Measurements from ENCODE around the gene GNMT.
A peak's percentile ranks its signal among the peaks of the same experiment; 100 is the strongest.
"Not testable (repeated sequence)": the region's sequence is repeated elsewhere in the genome, so short reads cannot be mapped to it uniquely, and the experiment has no call there.

The GNMT gene

GRCh38 chr6:42941356-42941755, 19.2 kb upstream of the GNMT start:
- H3K9me3 ChIP-seq (ENCODE audit: control insufficient read depth in 2 of 2, low read length in 2 of 2); H3K27me3 ChIP-seq (ENCODE audit: control insufficient read depth in 2 of 2, insufficient read depth in 2 of 2, low read length in 2 of 2); H3K4me1 ChIP-seq (ENCODE audit: control insufficient read depth in 2 of 2, insufficient read depth in 2 of 2, low read length in 2 of 2); H3K27ac ChIP-seq (ENCODE audit: low read depth in 2 of 2, low read length in 2 of 2); H3K9ac ChIP-seq (ENCODE audit: low read depth in 1 of 2, low read length in 2 of 2); H3K4me3 ChIP-seq (ENCODE audit: low read length in 2 of 2): not testable (repeated sequence)
- H3K36me3 ChIP-seq (ENCODE audit: control insufficient read depth in 2 of 2, insufficient read depth in 2 of 2, low read length in 2 of 2), result peaks cover 31 to 38% of the 10 kb centered on the region in 2 donors

- H3K27ac ChIP-seq (ENCODE audit: low read depth in 2 of 2, low read length in 2 of 2), result no peak overlapping the region
- H3K9ac ChIP-seq (ENCODE audit: low read depth in 1 of 2, low read length in 2 of 2), result no peak overlapping the region
- H3K27me3 ChIP-seq (ENCODE audit: control insufficient read depth in 2 of 2, insufficient read depth in 2 of 2, low read length in 2 of 2), result no peaks in the 10 kb centered on the region
- H3K4me1 ChIP-seq (ENCODE audit: control insufficient read depth in 2 of 2, insufficient read depth in 2 of 2, low read length in 2 of 2), result no peaks in the 10 kb centered on the region
- H3K36me3 ChIP-seq (ENCODE audit: control insufficient read depth in 2 of 2, insufficient read depth in 2 of 2, low read length in 2 of 2), result peaks cover 24 to 30% of the 10 kb centered on the region in 2 donors
- H3K9me3 ChIP-seq (ENCODE audit: control insufficient read depth in 2 of 2, low read length in 2 of 2), result no peaks in the 10 kb centered on the region
- no peak overlapping the region for H3K4me3 ChIP-seq (ENCODE audit: low read length in 2 of 2)
Measured at GRCh38 chr6:42942444-42942843, 18.1 kb upstream of the GNMT start.

- Histone ChIP-seq H3K9ac (ENCODE audit: low read depth in 1 of 2, low read length in 2 of 2) (no peak overlapping the region), H3K4me1 (ENCODE audit: control insufficient read depth in 2 of 2, insufficient read depth in 2 of 2, low read length in 2 of 2) (no peaks in the 10 kb centered on the region), H3K27me3 (ENCODE audit: control insufficient read depth in 2 of 2, insufficient read depth in 2 of 2, low read length in 2 of 2) (no peaks in the 10 kb centered on the region), H3K36me3 (ENCODE audit: control insufficient read depth in 2 of 2, insufficient read depth in 2 of 2, low read length in 2 of 2) (peaks cover 0 to 4% of the 10 kb centered on the region in 2 donors), H3K4me3 (ENCODE audit: low read length in 2 of 2) (no peak overlapping the region), H3K27ac (ENCODE audit: low read depth in 2 of 2, low read length in 2 of 2) (no peak overlapping the region), H3K9me3 (ENCODE audit: control insufficient read depth in 2 of 2, low read length in 2 of 2) (no peaks in the 10 kb centered on the region)
Measured at GRCh38 chr6:42947950-42948349, 12.6 kb upstream of the GNMT start.

- no peaks in the 10 kb centered on the region for H3K4me1 ChIP-seq (ENCODE audit: control insufficient read depth in 2 of 2, insufficient read depth in 2 of 2, low read length in 2 of 2)
Measured at GRCh38 chr6:42952389-42952788, 8.2 kb upstream of the GNMT start.

GRCh38 chr6:42954405-42954804, 6.1 kb upstream of the GNMT start:
- H3K4me1 ChIP-seq (ENCODE audit: control insufficient read depth in 2 of 2, insufficient read depth in 2 of 2, low read length in 2 of 2); H3K4me3 ChIP-seq (ENCODE audit: low read length in 2 of 2); H3K9me3 ChIP-seq (ENCODE audit: control insufficient read depth in 2 of 2, low read length in 2 of 2); H3K9ac ChIP-seq (ENCODE audit: low read depth in 1 of 2, low read length in 2 of 2); H3K27me3 ChIP-seq (ENCODE audit: control insufficient read depth in 2 of 2, insufficient read depth in 2 of 2, low read length in 2 of 2); H3K27ac ChIP-seq (ENCODE audit: low read depth in 2 of 2, low read length in 2 of 2); H3K36me3 ChIP-seq (ENCODE audit: control insufficient read depth in 2 of 2, insufficient read depth in 2 of 2, low read length in 2 of 2): not testable (repeated sequence)

More at GRCh38 chr6:42952389-42952788, 8.2 kb upstream of the GNMT start:
- Histone ChIP-seq H3K9me3 (ENCODE audit: control insufficient read depth in 2 of 2, low read length in 2 of 2) (no peaks in the 10 kb centered on the region), H3K4me3 (ENCODE audit: low read length in 2 of 2) (no peak overlapping the region), H3K27me3 (ENCODE audit: control insufficient read depth in 2 of 2, insufficient read depth in 2 of 2, low read length in 2 of 2) (no peaks in the 10 kb centered on the region), H3K27ac (ENCODE audit: low read depth in 2 of 2, low read length in 2 of 2) (no peak overlapping the region), H3K36me3 (ENCODE audit: control insufficient read depth in 2 of 2, insufficient read depth in 2 of 2, low read length in 2 of 2) (no peaks in the 10 kb centered on the region), H3K9ac (ENCODE audit: low read depth in 1 of 2, low read length in 2 of 2) (no peak overlapping the region)

- Histone ChIP-seq H3K4me3 (ENCODE audit: low read length in 2 of 2) (no peak overlapping the region), H3K4me1 (ENCODE audit: control insufficient read depth in 2 of 2, insufficient read depth in 2 of 2, low read length in 2 of 2) (peaks cover 11 to 13% of the 10 kb centered on the region in 2 donors), H3K27me3 (ENCODE audit: control insufficient read depth in 2 of 2, insufficient read depth in 2 of 2, low read length in 2 of 2) (peaks cover 0 to 5% of the 10 kb centered on the region in 2 donors), H3K9ac (ENCODE audit: low read depth in 1 of 2, low read length in 2 of 2) (no peak overlapping the region), H3K36me3 (ENCODE audit: control insufficient read depth in 2 of 2, insufficient read depth in 2 of 2, low read length in 2 of 2) (peaks cover 0 to 2% of the 10 kb centered on the region in 2 donors), H3K9me3 (ENCODE audit: control insufficient read depth in 2 of 2, low read length in 2 of 2) (no peaks in the 10 kb centered on the region), H3K27ac (ENCODE audit: low read depth in 2 of 2, low read length in 2 of 2) (no peak overlapping the region)
Measured at GRCh38 chr6:42958125-42958524, 2.4 kb upstream of the GNMT start.

GRCh38 chr6:42959917-42960242, 674 bp upstream of the GNMT start:
- H3K27me3 ChIP-seq (ENCODE audit: control insufficient read depth in 2 of 2, insufficient read depth in 2 of 2, low read length in 2 of 2), result peaks cover 0 to 5% of the 10 kb centered on the region in 2 donors
- H3K36me3 ChIP-seq (ENCODE audit: control insufficient read depth in 2 of 2, insufficient read depth in 2 of 2, low read length in 2 of 2), result peaks cover 9% of the 10 kb centered on the region in 2 donors
- H3K4me3 ChIP-seq (ENCODE audit: low read length in 2 of 2), result peak overlapping the region; percentile 69
- peak overlapping the region in 1 of 2 donors; percentile 65 for H3K9ac ChIP-seq (ENCODE audit: low read depth in 1 of 2, low read length in 2 of 2)
- H3K4me1 ChIP-seq (ENCODE audit: control insufficient read depth in 2 of 2, insufficient read depth in 2 of 2, low read length in 2 of 2), result peaks cover 11 to 13% of the 10 kb centered on the region in 2 donors
- no peak overlapping the region for H3K27ac ChIP-seq (ENCODE audit: low read depth in 2 of 2, low read length in 2 of 2)
- no peaks in the 10 kb centered on the region for H3K9me3 ChIP-seq (ENCODE audit: control insufficient read depth in 2 of 2, low read length in 2 of 2)

GRCh38 chr6:42961020-42961470, 491 bp downstream of the GNMT start:
- Histone ChIP-seq H3K4me3 (ENCODE audit: low read length in 2 of 2) (peak overlapping the region; percentile 69), H3K27me3 (ENCODE audit: control insufficient read depth in 2 of 2, insufficient read depth in 2 of 2, low read length in 2 of 2) (peaks cover 0 to 5% of the 10 kb centered on the region in 2 donors), H3K27ac (ENCODE audit: low read depth in 2 of 2, low read length in 2 of 2) (no peak overlapping the region), H3K9ac (ENCODE audit: low read depth in 1 of 2, low read length in 2 of 2) (peak overlapping the region in 1 of 2 donors; percentile 65), H3K4me1 (ENCODE audit: control insufficient read depth in 2 of 2, insufficient read depth in 2 of 2, low read length in 2 of 2) (peaks cover 11 to 13% of the 10 kb centered on the region in 2 donors), H3K36me3 (ENCODE audit: control insufficient read depth in 2 of 2, insufficient read depth in 2 of 2, low read length in 2 of 2) (peaks cover 12 to 15% of the 10 kb centered on the region in 2 donors), H3K9me3 (ENCODE audit: control insufficient read depth in 2 of 2, low read length in 2 of 2) (no peaks in the 10 kb centered on the region)

GRCh38 chr6:42962096-42962495, 1.5 kb downstream of the GNMT start:
- H3K27me3 ChIP-seq (ENCODE audit: control insufficient read depth in 2 of 2, insufficient read depth in 2 of 2, low read length in 2 of 2), result peaks cover 0 to 5% of the 10 kb centered on the region in 2 donors
- peaks cover 11 to 13% of the 10 kb centered on the region in 2 donors for H3K4me1 ChIP-seq (ENCODE audit: control insufficient read depth in 2 of 2, insufficient read depth in 2 of 2, low read length in 2 of 2)
- H3K9me3 ChIP-seq (ENCODE audit: control insufficient read depth in 2 of 2, low read length in 2 of 2), result no peaks in the 10 kb centered on the region
- H3K36me3 ChIP-seq (ENCODE audit: control insufficient read depth in 2 of 2, insufficient read depth in 2 of 2, low read length in 2 of 2), result peaks cover 12 to 19% of the 10 kb centered on the region in 2 donors
- H3K9ac ChIP-seq (ENCODE audit: low read depth in 1 of 2, low read length in 2 of 2), result no peak overlapping the region
- no peak overlapping the region for H3K4me3 ChIP-seq (ENCODE audit: low read length in 2 of 2)
- no peak overlapping the region for H3K27ac ChIP-seq (ENCODE audit: low read depth in 2 of 2, low read length in 2 of 2)

GRCh38 chr6:42962502-42963178, 2.1 kb downstream of the GNMT start:
- H3K36me3 ChIP-seq (ENCODE audit: control insufficient read depth in 2 of 2, insufficient read depth in 2 of 2, low read length in 2 of 2), result peaks cover 12 to 25% of the 10 kb centered on the region in 2 donors

More at GRCh38 chr6:42962502-42963178, 2.1 kb downstream of the GNMT start:
- no peaks in the 10 kb centered on the region for H3K9me3 ChIP-seq (ENCODE audit: control insufficient read depth in 2 of 2, low read length in 2 of 2)
- H3K4me3 ChIP-seq (ENCODE audit: low read length in 2 of 2), result no peak overlapping the region
- H3K4me1 ChIP-seq (ENCODE audit: control insufficient read depth in 2 of 2, insufficient read depth in 2 of 2, low read length in 2 of 2), result peaks cover 11 to 13% of the 10 kb centered on the region in 2 donors
- H3K27ac ChIP-seq (ENCODE audit: low read depth in 2 of 2, low read length in 2 of 2), result no peak overlapping the region
- H3K27me3 ChIP-seq (ENCODE audit: control insufficient read depth in 2 of 2, insufficient read depth in 2 of 2, low read length in 2 of 2), result peaks cover 0 to 5% of the 10 kb centered on the region in 2 donors
- no peak overlapping the region for H3K9ac ChIP-seq (ENCODE audit: low read depth in 1 of 2, low read length in 2 of 2)

Data from mucosa of rectum (tissue), 2 donors.